HPDE6-E6E7 (cell line): Measurements from ENCODE around the gene DNASE1L2.

Experiments used
- DNase-seq: peaks from one replicate; pipeline ENCODE4 v3.0.0; 2011; ENCODE audit warnings: missing footprints; ENCODE audit errors: extremely low spot score

DNASE1L2 gene

GRCh38 chr16:2223942-2224486, 12.2 kb upstream of the DNASE1L2 start:
- no peak for DNase-seq

GRCh38 chr16:2226245-2226793, 9.9 kb upstream of the DNASE1L2 start:
- no peak for DNase-seq

- DNase-seq = no peak
These were observed 9.3 kb upstream of the DNASE1L2 start for GRCh38 chr16:2226918-2227317.

GRCh38 chr16:2228161-2228824, 8.0 kb upstream of the DNASE1L2 start:
- DNase-seq = no peak

GRCh38 chr16:2229091-2229490, 7.2 kb upstream of the DNASE1L2 start:
- DNase-seq = no peak

- DNase-seq = no peak
These were observed 6.5 kb upstream of the DNASE1L2 start for GRCh38 chr16:2229632-2230250.

- no peak for DNase-seq
These were observed 5.9 kb upstream of the DNASE1L2 start for GRCh38 chr16:2230376-2230775.

GRCh38 chr16:2231016-2231931, 5.0 kb upstream of the DNASE1L2 start:
- no peak for DNase-seq

- DNase-seq = no peak
These were observed 3.9 kb upstream of the DNASE1L2 start for GRCh38 chr16:2232094-2232990.

GRCh38 chr16:2233046-2233775, 3.0 kb upstream of the DNASE1L2 start:
- no peak for DNase-seq

- DNase-seq = no peak
These were observed 2.1 kb upstream of the DNASE1L2 start for GRCh38 chr16:2233872-2234812.

GRCh38 chr16:2234813-2235170, 1.5 kb upstream of the DNASE1L2 start:
- DNase-seq = no peak

GRCh38 chr16:2235234-2235651, 1.0 kb upstream of the DNASE1L2 start:
- DNase-seq = no peak

GRCh38 chr16:2235695-2236336, 428 bp upstream of the DNASE1L2 start:
- DNase-seq = no peak

GRCh38 chr16:2237102-2237482, 848 bp downstream of the DNASE1L2 start:
- DNase-seq = no peak

GRCh38 chr16:2237493-2238149, 1.4 kb downstream of the DNASE1L2 start:
- DNase-seq = no peak

GRCh38 chr16:2238150-2238837, 2.0 kb downstream of the DNASE1L2 start:
- no peak for DNase-seq
